AG10803 (cell line): ENCODE measurements around the gene RAB34.
A peak's percentile ranks its signal among the peaks of the same experiment; 100 is the strongest.

Source experiments
- DNase-seq: peaks from one replicate; pipeline ENCODE4 v3.0.0; 2010; ENCODE audit warnings: low read depth
- H3K4me3 ChIP-seq: 2 replicates; pipeline ENCODE4 v1.5.1; 2011; ENCODE audit warnings: mild to moderate bottlenecking, low read length, control low read depth
- CTCF ChIP-seq: conservative IDR thresholded peaks from 2 replicates; pipeline ENCODE4 v1.5.1; 2011; ENCODE audit warnings: mild to moderate bottlenecking, low read length, control low read depth, inconsistent platforms

The RAB34 gene

GRCh38 chr17:28682655-28683054 is 35.0 kb downstream of the RAB34 start:
- no peak for TF ChIP-seq CTCF
- no peak for DNase-seq
- no peak overlapping the region for H3K4me3 ChIP-seq

DNA sequence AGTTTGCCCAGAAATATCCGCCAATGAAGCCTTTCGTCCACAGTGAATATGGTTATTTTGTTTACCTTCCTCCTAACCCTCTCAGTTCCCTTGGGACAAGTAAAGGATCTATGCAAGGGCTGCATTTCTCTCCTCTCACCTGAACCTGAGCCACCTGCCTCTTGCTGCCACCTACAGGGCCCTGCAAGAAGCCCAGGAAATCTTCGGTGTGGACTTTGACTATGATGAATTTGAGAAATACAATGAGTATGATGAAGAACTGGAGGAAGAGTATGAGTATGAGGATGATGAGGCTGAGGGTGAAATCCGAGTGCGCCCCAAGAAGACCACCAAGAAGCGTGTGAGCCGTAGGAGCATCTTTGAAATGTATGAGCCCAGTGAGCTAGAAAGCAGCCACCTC is 41.7 kb downstream of the RAB34 start:
- no peak overlapping the region for H3K4me3 ChIP-seq
- no peak for DNase-seq
- no peak for TF ChIP-seq CTCF

DNA sequence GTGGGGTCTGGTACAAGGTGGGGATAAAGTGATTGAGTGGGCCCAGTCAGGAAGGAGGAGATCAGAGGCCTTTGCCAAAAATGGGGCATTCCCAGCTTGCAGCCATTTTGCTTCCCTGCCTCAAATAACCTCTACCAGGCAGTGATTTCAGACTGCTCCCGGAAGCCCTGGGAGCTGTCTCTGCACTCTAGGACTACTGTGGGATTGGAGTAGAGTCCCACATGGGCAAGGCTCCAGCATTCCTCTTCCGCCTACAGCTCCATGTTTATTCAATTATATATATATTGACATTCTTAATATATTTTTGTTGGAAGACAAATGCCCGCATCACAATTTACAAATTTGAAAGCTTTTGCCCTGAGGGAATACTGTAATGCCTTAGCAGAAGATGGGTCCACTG is 42.2 kb downstream of the RAB34 start:
- H3K4me3 ChIP-seq = no peak overlapping the region
- DNase-seq = peak; percentile 25
- TF ChIP-seq CTCF = no peak

DNA sequence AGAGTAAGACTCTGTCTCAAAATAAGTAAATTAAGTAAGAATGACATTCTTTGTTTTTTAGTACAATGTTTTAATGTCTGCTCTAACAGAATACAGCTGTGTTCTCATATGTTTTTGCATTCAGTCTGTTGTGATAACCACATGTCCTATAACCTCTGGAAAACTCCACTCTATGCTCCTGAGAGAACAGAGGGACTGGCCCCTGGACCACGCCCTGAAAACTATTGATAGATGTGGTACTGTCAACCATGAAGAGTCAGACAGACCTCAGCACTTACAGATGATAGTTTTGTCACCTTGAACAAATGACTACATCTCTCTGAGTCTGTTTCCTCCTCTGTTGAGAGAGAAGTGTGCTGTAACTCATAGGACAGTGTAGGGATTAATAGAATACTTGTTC is 47.8 kb downstream of the RAB34 start:
- TF ChIP-seq CTCF = no peak
- H3K4me3 ChIP-seq = no peak overlapping the region
- DNase-seq = no peak

DNA sequence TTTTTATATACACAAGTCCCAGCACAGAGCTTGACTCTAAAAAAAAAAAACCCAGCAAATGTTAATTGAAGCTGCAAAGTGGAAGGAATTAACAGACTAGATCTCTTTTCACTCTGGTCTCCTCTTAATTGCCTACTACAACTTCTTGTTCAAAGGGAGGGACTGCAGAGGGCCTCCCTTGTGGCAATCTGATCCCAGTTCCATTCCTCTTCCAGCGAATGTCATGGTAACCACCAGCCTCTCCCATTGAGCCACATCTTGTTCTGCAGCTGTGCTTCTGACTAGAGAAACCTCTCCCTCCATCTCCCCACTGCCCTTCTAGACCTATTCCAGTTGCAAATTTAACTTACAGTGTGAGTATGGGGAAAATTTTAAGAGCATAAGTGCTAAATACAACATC is 49.8 kb downstream of the RAB34 start:
- TF ChIP-seq CTCF = no peak
- DNase-seq = no peak

DNA sequence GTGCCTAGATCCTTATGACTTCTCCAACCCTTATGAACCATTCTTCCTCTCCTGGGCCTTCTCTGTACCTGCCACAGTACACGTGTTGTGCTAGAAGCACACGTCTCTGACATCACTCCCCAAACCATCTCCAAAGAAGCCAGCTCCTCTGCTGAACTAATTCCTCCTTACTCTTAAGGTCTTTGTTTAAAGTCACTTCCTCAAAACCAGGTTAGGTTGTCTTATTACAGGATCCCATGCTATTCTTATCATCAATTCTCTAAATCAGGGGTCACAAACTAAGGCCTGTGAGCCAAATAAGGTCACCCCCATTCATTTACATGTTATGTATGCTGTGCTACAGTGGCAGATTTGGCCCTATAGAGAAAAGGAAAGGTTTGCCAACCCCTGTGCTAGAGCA is 51.7 kb downstream of the RAB34 start:
- H3K4me3 ChIP-seq = no peak overlapping the region
- no peak for TF ChIP-seq CTCF
- DNase-seq = no peak

More for the DNA sequence above, 49.8 kb downstream of the RAB34 start:
- H3K4me3 ChIP-seq = no peak overlapping the region
